ENCODE data around the gene VASH1.
"Not testable (repeated sequence)": the region's sequence is repeated elsewhere in the genome, so short reads cannot be mapped to it uniquely, and the experiment has no call there.

The VASH1 gene

DNA sequence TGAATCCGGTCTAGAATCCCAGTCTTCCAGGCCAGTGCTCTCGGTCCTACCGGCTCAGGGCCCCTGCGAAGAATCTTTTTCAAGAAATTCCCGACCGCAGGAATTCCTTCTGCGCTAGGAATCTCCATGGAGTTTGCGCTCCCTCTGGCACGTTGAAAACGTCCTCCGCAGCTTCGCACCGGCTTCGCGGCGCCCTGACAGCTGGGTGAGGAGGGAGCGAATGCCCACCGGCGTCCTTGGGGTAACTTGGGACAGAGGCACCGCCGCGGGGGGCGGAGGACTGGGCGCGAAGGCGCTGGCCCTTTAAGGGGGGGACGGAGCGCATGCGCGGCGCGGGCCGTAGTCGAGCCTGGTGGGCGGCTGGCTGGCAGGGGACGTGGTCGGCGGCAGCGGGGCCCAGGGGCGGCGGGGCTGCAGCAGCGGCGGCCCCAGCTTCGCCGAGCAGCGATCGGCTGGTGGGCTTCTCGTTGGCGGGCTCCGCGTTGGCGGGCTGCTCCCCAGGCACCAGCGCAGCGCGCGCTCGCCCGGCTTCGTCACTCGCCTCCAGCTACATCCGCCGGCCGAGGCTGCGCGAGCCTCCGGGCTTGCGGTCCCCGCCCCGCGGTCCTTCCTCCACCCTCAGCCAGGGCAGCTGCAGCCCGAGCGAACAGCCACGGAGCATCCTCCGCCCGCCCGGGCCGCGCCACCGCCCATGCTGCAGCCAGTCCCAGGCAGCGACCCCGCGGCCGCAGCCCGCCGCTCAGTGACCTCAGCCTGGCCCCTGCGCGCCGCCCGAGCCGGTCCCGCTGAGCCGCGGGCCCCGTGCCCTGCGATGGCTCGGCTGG, at the start of gene VASH1:
TSS of gene VASH1 (plus strand) at position 333 of the 824 bp plus-strand sequence. CDS start 1,354 bp downstream, outside the sequence.
- peak; percentile 65 for DNase-seq

DNA sequence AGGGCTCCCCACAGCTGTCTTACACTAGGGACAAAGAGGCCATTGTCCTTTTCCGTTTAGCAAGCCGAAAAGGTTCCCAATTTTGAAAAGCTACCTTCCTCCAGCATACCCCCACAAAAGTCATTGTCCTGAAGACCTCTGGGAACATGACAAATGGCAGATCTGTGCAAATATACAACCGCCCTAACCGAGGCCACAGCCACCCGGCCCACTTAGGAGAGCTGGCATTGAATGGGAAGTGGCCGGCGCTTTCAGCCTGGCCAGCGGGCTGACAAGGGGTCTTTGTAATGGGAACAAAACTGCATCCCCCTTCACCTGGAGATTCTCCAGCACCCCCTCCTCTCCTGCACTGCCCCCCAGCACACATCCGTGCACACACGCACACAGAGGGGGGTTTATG, 48.1 kb upstream of the VASH1 start:
- no peak for DNase-seq

DNA sequence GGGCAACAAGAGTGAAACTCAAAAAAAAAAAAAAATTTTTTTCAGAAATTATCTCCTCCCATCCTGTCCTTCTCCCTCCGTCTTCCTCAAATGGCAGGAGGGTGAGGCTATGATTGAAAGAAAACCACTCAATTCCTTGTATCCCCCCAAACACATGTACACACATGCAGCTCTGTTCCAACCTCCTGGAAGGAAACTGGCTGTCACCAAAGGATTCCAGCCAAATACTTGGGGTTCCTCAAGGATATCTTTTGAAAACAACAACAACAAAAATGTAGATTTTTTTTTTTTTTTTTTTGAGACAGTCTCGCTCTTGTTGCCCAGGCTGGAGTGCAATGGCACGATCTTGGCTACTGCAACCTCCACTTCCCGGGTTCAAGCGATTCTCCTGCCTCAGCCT, 46.8 kb upstream of the VASH1 start:
- no peak for DNase-seq

DNA sequence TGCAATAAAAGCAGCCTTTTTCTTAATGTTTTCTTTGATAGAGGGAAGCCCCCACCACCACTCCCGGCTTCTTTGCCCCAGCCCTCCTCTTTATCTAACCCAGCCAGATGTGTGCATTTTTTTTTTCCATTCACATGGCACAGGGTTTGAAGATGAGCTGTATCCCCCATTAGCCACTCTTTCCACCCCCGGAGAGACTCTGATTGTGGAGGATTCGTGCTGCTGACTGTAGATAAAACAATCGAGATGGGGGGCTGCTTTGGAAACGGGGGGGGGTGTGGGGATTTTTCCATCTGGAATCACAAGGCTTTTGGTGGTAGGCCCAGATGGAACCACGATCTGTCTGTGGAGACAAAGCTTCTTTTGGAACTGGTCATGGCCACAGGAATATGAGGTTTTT, 46.2 kb upstream of the VASH1 start:
- DNase-seq: no peak

DNA sequence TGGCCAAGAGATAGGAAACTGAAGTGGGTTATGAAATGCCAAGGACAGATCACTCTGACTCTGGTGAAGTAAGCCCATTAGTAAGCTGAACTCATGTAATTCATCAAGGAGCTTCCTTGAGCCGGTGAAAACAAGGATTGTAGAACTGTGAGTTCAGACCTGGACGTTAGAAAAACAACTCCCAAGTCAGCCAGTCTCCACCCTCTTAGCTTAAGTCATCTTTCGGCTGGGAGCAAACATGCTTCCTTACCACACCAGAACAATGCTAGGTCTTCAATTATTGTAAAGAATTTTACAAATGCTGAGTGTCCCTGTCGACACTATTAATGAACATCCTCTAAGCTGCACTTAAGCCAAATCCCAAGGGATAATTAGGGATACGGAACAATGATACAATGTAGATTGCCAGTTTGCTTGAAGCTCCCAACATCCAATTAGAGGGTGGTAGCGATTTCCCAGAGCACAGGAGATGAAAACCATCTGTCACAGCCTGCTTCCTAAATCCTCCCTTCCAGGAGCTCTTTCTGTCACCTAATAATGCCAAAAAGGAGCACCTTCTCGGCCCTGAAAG, 45.7 kb upstream of the VASH1 start:
- peak; percentile 5 for DNase-seq

- DNase-seq: no peak
Observed at GRCh38 chr14:76716285-76716684, 45.0 kb upstream of the VASH1 start.

DNA sequence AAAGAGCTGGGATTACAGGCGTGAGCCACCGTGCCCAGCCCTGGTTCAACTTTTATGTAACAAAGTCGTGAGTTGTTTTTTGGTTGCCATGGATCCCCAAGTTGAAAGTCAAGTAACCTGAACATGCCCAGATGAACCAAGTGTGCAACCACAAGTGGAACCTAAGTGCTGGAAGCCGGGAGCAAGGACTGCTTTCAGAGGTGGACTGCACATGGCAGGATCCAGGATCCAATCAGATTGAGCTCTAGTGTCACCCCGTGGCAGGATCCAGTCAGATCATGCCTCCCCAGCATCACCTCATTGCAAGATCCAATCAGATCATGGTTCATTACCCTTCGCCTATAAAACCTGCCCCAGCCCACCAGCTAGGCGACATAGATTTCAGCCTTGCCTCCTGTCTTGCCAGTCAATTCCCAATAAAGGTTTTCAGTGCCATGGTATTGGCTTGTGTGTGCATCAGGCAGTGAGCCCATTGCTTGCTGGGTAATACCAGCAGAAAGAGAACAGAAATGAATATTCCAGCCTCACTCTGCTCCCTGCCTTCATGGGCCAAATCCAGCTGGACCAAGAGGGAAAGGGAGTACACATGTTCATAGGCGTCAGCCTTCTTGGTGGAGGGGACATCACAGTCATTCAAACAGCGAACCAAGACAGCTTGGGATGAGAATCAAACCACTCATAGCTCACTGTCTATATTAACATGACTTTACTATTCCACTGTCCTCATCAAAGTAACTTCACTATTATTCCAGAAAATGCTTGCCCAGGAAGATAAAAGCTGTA, 43.6 kb upstream of the VASH1 start:
- DNase-seq: no peak

GRCh38 chr14:76718306-76719040, 42.8 kb upstream of the VASH1 start:
- no peak for DNase-seq

GRCh38 chr14:76719666-76720065, 41.6 kb upstream of the VASH1 start:
- DNase-seq: no peak

- peak; percentile 42 for DNase-seq
Observed at GRCh38 chr14:76720382-76720813, 40.9 kb upstream of the VASH1 start.

GRCh38 chr14:76721506-76721905, 39.8 kb upstream of the VASH1 start:
- DNase-seq: not testable (repeated sequence)

DNA sequence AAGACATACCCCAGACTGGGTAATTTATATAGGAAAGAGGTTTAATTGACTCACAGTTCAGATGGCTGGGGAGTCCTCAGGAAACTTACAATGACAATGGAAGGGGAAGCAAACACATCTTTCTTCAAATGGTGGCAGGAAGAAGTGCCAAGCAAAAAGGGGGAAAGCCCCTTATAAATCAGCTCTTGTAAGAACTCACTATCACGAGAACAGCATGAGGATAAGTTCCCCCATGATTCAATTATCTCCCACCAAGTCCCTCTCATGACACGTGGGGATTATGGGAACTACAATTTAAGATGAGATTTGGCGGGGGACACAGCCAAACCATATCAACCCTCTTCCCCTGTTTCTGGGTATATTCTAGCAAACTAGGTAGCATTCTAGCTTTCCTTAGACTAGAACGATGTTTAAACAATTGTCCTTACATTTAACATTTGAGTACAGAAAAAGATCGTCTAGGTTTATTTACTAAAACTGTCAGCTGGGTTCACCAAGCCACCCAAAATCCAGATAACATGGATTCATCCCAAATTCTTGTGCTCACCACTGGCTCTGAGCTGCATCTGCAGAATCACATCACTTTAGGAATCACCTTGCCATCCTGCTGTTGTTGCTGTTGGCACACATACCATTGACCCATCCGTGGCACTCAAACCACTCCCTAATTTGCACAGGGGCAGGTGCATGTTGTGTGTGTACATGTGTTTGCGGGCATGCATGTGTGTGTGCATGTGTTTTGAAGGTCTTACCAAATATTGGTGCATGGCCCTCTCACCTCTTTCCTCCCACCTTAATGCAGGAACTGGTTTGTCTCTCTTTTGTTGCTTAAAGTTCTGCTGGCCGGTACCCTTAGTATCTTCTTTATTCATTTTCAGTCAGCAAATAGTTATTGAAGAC, 36.4 kb upstream of the VASH1 start:
- DNase-seq: no peak

DNA sequence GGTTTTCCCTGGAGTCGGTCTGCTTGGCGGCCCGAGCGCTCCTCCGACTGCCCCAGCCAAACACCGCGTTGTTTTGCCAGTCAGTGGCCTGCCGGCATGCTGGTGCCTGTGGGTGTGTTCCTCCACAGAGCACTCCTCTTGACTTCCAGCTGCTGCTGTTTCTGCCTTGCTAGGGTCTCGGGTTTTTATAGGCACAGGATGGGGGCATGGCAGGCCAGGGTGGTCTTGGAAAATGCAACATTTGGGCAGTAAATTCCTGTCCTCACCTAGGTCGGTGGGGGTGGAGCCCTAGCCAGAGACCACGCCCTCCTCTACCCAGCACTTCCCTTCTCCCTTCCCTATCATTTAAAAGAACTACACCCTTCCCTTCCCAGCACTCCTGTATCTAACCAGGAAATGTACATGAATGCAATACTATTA, 34.7 kb upstream of the VASH1 start:
- DNase-seq: no peak

DNA sequence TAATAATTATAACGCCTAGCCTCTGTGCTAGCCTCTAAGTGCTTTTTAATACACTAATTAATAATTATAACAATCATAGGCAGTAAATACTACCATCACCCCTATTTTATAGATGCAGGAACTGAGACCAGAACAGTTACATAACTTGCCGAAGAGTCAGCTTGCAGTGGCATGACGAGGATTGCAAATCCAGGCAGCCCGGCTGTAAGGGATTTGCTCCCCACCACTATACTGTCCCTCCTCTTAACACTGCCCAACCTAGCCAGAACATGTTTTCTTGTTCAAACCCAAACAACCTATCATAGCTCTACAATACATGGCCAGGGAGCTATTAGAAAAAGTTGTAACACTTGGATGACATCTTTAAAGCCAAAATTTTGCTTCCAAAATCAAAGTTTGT, 33.9 kb upstream of the VASH1 start:
- DNase-seq: no peak

DNA sequence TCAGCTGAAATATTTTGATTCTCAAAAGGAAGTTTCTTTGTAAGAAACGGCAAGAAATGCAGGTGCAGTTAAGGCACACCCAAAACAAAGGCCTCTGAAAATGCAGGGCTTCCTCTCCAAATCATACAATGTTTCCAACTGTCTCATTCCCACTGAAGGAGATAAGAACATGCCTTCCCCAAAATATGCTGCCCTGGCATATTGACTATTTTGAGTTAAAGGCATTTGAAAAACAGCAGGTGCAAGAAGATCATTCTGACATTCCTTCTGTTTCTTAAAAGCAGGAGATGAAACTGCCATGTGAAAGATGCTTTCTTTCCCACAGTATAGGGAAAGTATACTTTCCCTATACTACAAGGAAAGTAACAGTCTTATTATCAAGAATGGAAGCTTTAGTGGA, 33.4 kb upstream of the VASH1 start:
- DNase-seq: no peak

- no peak for DNase-seq
Observed at GRCh38 chr14:76729258-76729657, 32.0 kb upstream of the VASH1 start.

GRCh38 chr14:76729953-76730505, 31.2 kb upstream of the VASH1 start:
- DNase-seq: no peak

DNA sequence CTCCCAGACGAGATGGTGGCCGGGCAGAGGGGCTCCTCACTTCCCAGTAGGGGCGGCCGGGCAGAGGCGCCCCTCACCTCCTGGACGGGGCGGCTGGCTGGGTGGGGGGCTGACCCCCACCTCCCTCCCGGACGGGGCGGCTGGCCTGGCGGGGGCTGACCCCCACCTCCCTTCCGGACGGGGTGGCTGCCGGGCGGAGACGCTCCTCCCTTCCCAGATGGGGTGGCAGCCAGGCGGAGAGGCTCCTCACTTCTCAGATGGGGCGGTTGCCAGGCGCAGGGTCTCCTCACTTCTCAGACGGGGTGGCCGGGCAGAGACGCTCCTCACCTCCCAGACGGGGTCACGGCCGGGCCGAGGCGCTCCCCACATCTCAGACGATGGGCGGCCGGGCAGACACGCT, 26.8 kb upstream of the VASH1 start:
- not testable (repeated sequence) for DNase-seq

GRCh38 chr14:76736514-76736913, 24.8 kb upstream of the VASH1 start:
- no peak for DNase-seq

DNA sequence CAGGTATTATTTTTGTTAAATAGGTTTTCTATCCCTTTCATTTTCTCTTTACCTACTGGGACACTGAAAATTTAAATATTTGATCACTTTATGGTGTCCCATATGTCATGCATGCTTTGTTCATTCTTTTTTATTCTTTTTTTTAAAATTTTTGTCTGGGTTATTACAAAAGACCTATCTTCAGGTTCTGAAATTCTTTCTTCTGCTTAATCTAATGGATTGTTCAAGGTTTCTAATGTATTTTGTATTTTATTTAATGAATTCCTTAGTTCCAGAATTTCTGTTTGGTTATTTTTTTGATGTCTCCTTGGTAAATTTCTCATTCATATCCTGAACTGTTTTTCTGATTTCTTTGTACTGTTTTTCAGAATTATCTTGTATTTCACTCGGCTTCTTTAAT, 20.2 kb upstream of the VASH1 start:
- DNase-seq: no peak

- no peak for DNase-seq
Observed at GRCh38 chr14:76742185-76742584, 19.1 kb upstream of the VASH1 start.

DNA sequence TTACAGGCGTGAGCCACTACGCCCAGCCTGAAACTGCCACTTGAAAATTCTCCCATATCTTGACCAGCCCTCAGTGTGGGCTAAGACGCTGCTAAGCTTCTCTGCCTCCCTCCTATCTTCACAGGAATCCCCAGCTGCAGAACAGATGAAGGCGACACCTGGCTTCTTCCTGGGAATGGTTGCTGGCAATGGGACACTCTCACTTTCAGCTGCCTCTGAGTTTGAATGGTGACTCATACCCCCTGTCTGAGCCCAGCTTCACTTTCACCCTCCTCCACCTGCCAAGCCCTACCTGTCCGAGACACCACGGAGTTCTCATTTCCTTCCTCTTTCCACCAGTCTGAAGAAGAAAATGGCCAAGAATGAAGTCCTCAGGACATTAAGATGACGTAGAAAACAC, 18.3 kb upstream of the VASH1 start:
- no peak for DNase-seq
